Measurements from ENCODE around the gene EVI5.

GRCh38 chr1:92820024-92820423 is 35.1 kb upstream of the EVI5 start:
- TF ChIP-seq CTCF (conservative IDR thresholded peaks at IDR 0.05 in 1 of 2, IDR thresholded peaks at IDR 0.05 in 1 of 2; ENCODE audit: extremely low read depth in 1 of 2, insufficient read depth in 1 of 2, low read depth in 1 of 2, low read length in 2 of 2) (no peak), EZH2 (IDR thresholded peaks at IDR 0.05; ENCODE audit: borderline replicate concordance, low read length) (no peak)
